GM18907 (cell line): Measurements from ENCODE around the gene NACC1.
"Not testable (repeated sequence)": the region's sequence is repeated elsewhere in the genome, so short reads cannot be mapped to it uniquely, and the experiment has no call there.

Experiments used
- ATAC-seq: cut with Tn5 transposase; IDR thresholded peaks from one replicate; pipeline ENCODE4 v1.9.1; 2021; ENCODE audit warnings: mild to moderate bottlenecking, moderate library complexity; ENCODE audit not compliant: unreplicated experiment

Gene NACC1

GRCh38 chr19:13138171-13138915 lies 20.3 kb downstream of the NACC1 start:
- no peak for ATAC-seq

GRCh38 chr19:13138916-13139198 lies 20.8 kb downstream of the NACC1 start:
- no peak for ATAC-seq

GRCh38 chr19:13139633-13140311 lies 21.7 kb downstream of the NACC1 start:
- ATAC-seq: no peak

- no peak for ATAC-seq
Observed at GRCh38 chr19:13146763-13147563, 28.9 kb downstream of the NACC1 start.

- not testable (repeated sequence) for ATAC-seq
Observed at GRCh38 chr19:13149173-13149627, 31.1 kb downstream of the NACC1 start.

- ATAC-seq: peak; percentile 2
Observed at GRCh38 chr19:13149628-13150186, 31.6 kb downstream of the NACC1 start.

GRCh38 chr19:13150187-13150930 lies 32.3 kb downstream of the NACC1 start, which contains the start of the genes IER2 and STX10:
TSS of gene IER2 (plus strand) at chr19:13150411. CDS start at chr19:13153187, 2,776 bp downstream.
TSS of gene STX10 (minus strand) at chr19:13150375. CDS start at chr19:13150173, 202 bp downstream.
- ATAC-seq: peak; percentile 41

- ATAC-seq: no peak
Observed at GRCh38 chr19:13150931-13151604, 33.0 kb downstream of the NACC1 start.

- peak; percentile 35 for ATAC-seq
Observed at GRCh38 chr19:13151605-13152355, 33.7 kb downstream of the NACC1 start.

- peak; percentile 6 for ATAC-seq
Observed at GRCh38 chr19:13152356-13152973, 34.4 kb downstream of the NACC1 start.

- peak; percentile 34 for ATAC-seq
Observed at GRCh38 chr19:13152974-13153568, 35.0 kb downstream of the NACC1 start.

- no peak for ATAC-seq
Observed at GRCh38 chr19:13153569-13154240, 35.6 kb downstream of the NACC1 start.

GRCh38 chr19:13154241-13154778 lies 36.2 kb downstream of the NACC1 start:
- ATAC-seq: no peak

GRCh38 chr19:13154911-13155471 lies 36.9 kb downstream of the NACC1 start:
- ATAC-seq: no peak

- ATAC-seq: peak; percentile 24
Observed at GRCh38 chr19:13155472-13156359, 37.7 kb downstream of the NACC1 start.

GRCh38 chr19:13159713-13160112 lies 41.6 kb downstream of the NACC1 start:
- ATAC-seq: no peak
